HG02973 (cell line): ENCODE measurements around the gene TGFBI.

Source experiments
- ATAC-seq: cut with Tn5 transposase; IDR thresholded peaks from one replicate; pipeline ENCODE4 v1.9.1; 2021; ENCODE audit warnings: moderate library complexity; ENCODE audit not compliant: unreplicated experiment

TGFBI gene

GRCh38 chr5:136001466-136001981, 27.3 kb upstream of the TGFBI start:
- ATAC-seq = no peak

GRCh38 chr5:136004436-136004835, 24.4 kb upstream of the TGFBI start:
- no peak for ATAC-seq

DNA sequence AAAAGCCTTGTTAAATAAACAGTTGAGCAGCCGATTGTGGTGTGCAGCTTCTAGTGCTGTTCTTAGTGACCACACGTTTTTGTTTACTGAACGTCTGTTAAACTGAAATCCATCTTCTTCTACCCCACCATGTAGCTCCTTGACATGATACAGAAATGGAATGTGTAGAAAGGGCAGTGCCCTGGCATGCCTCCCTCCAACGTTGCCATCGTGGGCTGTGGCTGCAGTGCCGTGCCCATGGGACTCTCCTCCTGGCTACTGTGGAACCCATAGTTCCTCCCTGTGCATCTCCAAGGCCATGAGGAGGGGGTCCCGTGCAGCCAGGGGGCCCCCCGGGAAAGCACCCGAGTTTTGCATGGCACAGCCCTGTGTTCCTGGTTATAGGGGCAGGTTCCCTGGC, 23.3 kb upstream of the TGFBI start:
- no peak for ATAC-seq

- no peak for ATAC-seq
Observed at GRCh38 chr5:136006164-136006563, 22.6 kb upstream of the TGFBI start.

- ATAC-seq = no peak
Observed at GRCh38 chr5:136006761-136007251, 22.0 kb upstream of the TGFBI start.

DNA sequence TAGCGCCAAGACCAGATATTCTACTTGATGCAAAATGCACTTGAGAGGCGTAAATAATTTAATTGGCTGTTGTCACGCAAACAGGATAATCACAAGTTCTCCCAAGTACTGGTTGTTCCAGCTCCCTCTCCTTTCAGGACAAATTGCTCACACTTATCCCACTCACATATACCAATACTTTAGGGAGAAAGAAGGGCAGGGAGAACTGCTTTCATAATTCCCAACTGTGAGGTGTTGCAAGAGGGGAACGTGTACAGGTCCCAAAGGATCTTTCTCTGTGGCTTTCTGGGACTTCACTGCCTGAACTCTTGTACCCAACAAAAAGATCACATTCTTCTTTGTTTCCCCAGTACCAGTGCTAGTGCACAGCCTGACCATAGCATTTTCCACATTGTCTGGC, 21.5 kb upstream of the TGFBI start:
- no peak for ATAC-seq

DNA sequence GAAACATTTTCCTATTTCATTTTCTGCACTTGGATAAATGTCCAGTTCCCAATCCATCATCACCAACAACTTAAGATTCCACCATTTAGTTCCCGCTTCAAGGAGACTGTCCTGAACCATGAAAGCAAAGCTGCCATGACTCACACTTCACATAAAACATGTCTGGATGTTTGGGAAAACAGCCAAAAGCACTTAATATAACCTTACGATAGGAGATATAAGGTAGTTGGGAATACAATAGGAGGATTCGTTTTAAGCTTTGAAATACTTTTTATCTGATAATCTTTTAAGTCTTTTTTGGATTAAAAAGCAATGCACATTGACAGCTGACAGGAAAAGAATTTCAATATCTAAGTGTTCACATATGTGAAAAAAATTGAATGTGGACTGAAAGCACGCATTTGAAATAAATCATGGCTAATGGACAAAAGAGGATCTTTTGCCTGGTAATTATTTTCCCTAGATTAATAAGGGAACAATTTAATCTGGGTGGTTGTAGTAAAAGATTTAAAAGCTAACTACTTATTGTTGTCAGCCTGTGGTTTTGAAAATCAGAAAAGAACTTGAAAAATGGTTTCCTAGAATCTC, 17.3 kb upstream of the TGFBI start:
- ATAC-seq = no peak

DNA sequence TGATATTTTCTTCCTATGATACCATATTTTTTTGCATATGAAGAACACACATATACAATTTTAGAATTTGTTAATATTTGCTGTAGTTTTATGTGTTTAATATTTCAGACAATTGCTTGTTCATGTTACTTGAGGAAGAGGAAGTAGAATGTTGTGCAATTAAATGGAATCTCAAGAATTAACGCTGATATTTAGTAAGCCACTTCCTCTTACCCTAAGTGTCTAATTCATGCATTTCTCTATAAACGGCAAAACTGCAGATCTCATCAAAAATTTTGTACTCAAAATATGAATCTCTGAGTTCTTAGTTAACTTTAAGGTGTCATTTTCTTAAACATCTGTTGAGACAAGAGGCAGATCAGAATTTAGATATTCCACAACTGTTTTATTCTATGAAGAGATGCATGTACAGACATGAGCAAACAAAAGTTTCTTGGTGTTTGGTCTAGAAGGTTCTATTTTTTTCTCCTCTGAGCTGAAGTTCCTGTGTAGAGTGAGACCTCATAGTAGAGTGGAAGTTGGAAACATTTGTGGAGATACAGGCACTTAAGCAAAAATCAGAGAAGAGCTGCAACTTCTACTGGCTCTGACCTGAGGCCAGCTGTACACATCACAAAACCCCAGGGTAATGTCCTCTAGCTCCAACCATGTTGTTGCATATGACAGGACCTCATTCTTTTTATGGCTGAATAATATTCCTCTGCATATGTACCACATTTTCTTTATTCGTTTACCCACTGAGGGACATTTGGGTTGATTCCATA, 16.6 kb upstream of the TGFBI start:
- ATAC-seq = no peak

DNA sequence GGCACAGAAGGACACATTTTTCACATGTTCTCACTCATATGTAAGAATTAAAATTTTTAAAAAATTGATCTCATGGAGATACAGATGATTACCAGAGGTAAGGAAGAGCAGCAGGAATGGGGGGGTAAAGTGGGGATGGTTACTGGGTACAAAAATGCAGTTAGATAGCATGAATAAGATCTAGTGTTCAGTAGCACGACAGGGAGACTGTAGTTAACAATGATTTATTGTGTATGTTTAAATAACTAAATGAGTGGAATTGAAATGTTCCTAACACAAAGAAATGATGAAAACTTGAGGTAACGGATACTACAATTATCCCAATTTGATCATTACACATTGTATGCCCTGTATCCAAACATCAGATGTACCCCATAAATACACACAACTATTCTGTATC, 15.2 kb upstream of the TGFBI start:
- ATAC-seq = no peak

- no peak for ATAC-seq
Observed at GRCh38 chr5:136014049-136015002, 14.5 kb upstream of the TGFBI start.

GRCh38 chr5:136015003-136015375, 13.8 kb upstream of the TGFBI start:
- ATAC-seq = no peak

DNA sequence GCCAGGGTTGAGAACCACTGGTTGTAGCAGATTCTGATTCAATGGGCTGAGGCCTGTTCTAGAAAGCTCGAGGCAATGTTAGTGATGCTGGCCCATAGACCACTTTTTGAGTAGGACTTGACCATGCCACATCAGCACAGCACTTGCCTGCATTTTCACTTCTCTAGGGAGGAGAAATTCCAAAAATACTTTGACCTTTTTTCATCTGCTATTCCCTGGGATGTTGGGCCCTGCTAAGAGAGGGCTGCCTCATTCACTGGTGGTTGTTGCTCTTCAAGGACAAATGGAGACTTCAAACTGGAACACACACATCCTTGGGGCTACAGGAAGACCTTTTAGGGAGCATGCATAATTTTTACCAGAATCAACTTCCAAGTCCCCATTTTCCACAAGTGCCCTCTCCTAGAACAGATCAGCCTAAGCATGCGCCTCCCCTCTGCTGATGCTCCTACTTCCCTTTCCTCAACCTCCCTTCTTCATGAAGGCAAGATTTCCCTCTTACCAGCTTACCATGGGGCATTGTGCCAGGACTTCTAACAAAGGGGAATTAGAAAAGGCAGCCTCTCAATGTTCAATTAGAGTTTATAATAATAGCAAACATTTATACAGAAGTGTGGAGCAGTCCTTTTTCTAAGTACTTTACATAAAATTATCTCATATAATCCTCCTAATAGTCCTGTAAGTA, 12.7 kb upstream of the TGFBI start:
- no peak for ATAC-seq

- no peak for ATAC-seq
Observed at GRCh38 chr5:136016945-136017530, 11.8 kb upstream of the TGFBI start.

GRCh38 chr5:136018814-136019783, 9.7 kb upstream of the TGFBI start:
- ATAC-seq = no peak

DNA sequence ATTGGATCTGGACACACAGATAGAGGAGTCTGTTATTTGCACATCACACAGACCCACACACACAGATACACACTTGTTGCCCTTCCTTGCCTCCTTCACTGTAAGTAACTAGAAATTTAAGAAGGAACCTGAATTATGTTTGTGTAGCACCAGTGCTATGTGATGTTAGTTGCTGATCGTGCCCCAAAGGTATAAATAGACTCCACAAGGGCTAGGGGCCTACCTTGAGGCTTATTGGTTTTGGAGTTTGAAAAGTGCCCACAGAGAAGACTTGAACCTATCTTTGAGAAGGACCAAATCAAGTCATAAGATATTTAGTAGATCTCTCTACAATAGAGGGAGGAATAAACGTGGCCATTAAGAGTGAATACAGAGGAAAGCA, 8.8 kb upstream of the TGFBI start:
- ATAC-seq = no peak

DNA sequence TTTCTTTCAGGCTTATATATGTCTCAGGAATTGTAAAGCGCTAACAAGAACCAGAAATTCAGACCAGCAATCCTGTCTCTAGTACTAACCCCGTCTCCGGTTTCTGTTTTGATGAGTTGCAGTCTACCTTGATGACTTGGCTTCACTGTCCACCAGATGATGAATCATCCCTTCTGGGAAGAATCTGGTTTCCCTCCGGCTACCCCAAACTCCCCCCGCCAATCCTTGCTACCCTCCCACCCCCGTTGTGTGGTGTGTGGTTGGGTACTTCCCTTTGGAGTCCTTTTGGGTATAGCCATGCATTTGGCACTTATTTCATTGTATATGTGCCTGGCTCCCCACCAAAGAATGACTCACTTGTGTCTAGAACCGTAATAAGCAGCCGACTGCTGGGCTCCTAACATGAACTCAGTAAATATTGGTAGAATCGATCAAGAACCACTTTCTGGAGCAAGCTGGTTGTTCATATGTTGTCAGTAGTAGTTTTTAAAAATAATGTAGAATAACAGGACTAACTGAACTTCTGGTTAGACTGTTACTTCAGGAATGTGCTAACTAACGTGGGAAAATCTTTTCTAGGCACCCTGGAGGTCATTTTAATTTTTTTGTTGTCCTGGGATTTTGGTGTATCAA, 8.3 kb upstream of the TGFBI start:
- no peak for ATAC-seq

GRCh38 chr5:136021016-136021405, 7.8 kb upstream of the TGFBI start:
- no peak for ATAC-seq

- ATAC-seq = no peak
Observed at GRCh38 chr5:136022965-136023364, 5.8 kb upstream of the TGFBI start.
